GM18499 (cell line): ENCODE measurements around the gene GRIN2C.

ENCODE experiments used
- ATAC-seq: cut with Tn5 transposase; IDR thresholded peaks from one replicate; pipeline ENCODE4 v1.9.1; 2021; ENCODE audit warnings: moderate number of reproducible peaks; ENCODE audit not compliant: insufficient read depth, unreplicated experiment

The GRIN2C gene

DNA sequence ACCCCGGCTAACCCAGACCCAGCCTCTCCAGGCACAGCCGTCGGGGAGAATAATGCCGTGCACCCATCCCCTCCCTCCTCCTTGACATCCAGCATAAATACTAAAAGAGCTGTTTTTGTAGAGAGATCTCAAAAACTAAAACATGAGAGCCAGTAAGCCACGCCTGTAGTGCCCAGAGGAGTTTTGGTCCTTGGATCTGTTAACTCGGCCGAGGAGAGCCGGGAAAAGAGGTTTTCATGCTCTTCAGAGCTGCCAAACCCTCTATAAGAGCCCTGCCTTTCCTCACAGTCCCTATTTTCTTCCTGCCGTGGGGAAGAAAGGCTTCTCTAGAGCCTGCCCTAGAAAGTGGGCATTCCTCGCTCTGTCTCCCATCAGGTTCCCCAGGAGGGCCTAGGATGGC lies 53.4 kb downstream of the GRIN2C start:
- no peak for ATAC-seq

- no peak for ATAC-seq
Observed at GRCh38 chr17:74805591-74805991, 54.1 kb downstream of the GRIN2C start.

DNA sequence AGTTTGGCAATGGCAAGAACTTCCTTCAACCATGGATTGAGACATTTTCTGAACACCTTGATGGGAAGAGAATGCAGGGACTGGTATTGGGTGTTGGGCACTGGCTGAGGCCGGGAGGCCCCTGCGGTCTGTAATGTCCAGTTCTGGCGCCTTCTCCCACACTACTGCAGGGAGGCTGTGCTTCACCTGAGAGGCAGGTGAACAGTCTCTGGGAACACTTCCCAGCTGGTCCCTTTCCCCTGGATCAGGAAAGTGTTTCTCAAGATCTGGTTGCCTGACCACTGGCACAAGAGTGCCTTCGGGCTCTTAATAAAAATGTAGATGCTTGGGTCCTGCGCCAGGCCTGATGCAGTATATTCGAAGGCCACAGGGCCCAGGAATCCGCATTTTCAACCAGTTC lies 55.0 kb downstream of the GRIN2C start:
- ATAC-seq, result no peak

- no peak for ATAC-seq
Observed at GRCh38 chr17:74803971-74804370, 55.7 kb downstream of the GRIN2C start.

- ATAC-seq, result no peak
Observed at GRCh38 chr17:74803388-74803930, 56.2 kb downstream of the GRIN2C start.

- ATAC-seq, result no peak
Observed at GRCh38 chr17:74801896-74802295, 57.8 kb downstream of the GRIN2C start.

DNA sequence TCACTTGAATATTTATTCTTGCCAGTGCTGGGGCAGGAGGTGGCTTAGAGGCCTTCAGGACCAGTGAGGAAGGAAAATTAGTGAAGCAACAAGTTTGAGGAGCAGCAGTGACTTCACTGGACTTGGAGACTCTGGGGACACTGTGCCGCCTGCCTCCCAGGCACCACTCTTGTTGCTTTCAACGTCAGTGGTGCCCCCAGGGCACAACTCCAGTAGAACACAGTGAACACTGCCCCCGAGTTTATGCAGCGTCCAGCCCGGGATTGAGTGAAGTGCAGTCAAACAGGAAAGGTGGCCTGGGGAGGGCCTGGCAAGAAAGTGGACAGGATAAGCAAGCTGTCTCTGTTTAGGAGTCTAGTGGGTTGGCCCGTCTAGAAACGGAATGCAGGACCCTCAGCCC lies 59.2 kb downstream of the GRIN2C start:
- no peak for ATAC-seq

DNA sequence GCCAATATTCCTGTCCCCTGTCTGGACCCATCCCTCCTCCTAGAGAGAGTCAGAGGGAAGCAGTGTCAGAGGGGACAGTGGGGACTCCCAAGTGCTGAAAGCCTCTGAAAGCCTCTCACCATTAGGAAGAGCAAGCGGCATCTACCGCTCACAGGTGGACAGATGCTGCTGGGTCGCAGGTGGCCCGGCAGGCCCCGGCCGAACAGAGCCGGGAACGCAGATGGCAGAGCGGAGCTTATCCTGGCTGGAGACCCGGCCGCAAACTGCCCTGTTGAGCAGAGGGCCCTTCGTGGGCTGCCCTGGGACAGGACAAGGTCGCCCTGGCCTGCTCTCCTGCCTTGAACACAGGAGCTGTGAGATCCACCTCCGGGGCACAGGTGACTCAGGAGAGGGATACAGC lies 60.6 kb downstream of the GRIN2C start:
- no peak for ATAC-seq

DNA sequence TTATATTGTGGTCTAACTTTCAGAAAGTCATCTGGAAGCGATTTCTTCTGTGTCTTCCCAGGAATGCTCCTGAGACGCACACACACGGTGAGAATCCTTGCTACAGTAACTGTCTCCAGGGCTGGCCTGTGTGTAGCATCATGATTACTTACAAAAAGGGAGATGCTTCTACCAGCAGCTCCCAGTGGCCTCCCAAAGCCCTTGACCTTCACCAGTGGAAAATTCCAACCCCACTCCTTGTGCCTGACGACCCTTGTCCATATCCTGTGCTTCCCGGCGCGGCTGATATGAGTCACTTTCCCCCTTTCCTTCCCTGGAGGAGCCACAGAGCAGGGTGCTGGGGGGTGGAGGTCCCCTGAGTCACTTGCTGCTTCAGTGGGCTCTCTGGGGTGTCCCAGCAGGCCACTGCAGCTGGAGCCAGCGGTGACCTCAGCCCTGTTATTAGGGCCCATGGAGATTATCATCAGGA lies 61.4 kb downstream of the GRIN2C start:
- ATAC-seq, result no peak

GRCh38 chr17:74797824-74798223 lies 61.9 kb downstream of the GRIN2C start:
- ATAC-seq, result no peak

- no peak for ATAC-seq
Observed at GRCh38 chr17:74796866-74797265, 62.8 kb downstream of the GRIN2C start.

DNA sequence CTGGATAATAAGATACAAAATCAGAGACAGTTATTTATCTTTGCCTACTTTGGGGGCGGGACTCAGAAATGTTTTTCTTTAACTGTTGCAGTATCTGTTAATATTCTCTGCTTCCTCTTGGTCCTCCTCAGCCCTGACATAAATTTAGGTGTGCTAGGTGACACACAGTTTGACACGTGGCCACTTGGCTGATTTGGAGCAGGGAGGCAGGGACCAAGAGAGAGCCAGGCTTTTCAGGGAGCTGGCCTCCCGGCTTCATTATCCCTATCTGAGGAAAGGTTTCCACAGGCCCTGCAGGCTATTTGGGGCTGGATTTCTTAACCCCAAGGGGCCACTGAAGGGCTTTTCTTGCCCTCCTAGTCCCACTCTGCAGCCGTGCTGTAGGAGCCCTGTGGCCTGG lies 63.5 kb downstream of the GRIN2C start:
- no peak for ATAC-seq

DNA sequence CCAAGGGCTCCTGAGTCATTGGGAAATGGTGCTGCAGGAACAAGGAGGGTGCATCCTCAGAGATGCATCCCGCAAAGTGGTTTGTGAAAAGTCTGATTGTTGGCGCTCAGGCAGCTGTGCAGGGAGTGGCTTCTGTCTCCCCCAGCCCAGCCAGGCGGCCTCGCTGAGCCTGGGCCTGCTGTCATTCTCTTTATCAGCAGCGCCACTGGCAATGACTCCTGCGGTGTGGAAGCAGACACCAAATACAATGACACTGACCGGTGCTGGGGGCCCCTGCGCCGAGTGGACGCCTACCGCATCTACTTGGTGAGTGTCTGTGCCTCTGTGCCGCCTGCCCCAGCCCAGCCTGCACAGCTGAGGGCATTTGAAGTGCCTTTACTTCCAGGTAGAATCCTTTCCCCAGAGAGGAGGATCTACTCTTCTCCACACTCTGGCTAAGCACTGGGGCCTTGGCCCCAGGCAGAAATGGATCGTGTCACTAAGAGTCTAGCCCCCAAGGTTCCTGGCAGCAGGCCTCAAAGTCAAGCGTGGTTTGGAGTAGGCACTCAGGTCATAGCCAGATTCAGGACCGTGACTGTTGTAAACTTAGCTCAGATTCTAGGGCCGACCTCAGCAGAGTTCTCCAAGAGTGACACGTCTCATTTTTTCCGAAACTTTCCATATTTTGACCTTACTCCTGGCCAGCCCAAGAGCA lies 64.2 kb downstream of the GRIN2C start:
- no peak for ATAC-seq

DNA sequence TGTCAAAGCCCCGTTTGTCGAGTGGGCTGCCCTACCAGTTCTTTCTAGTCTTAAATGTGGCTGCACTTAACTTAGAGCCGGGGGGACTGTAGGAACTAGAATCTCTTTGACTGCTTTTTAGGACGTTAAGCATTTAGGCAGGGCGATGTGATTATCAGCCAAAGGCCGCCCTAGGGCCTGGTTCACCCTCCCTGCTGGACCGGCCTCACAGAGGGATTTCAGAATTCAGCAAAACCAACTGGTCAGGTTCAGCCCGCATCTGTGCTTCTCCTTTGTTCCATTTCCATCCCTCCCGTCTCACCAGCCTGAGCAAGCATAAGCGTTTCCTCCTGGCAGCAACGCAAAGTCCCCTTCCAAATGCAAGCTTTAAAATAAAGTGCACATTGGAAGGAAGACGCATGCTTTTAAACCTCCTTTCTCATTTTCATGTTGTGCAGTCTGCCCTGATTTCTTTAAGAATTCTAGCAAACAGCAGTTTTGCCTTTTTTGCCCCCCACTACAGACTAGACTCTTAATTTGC lies 67.0 kb downstream of the GRIN2C start:
- no peak for ATAC-seq
